ENCODE data around the gene HOXD3. TPM values are rescaled to one million over a fixed set of nuclear protein-coding genes. Genes with fewer than 3 reads are reported as not detected.

HOXD3 gene
- total RNA-seq, 2 experiments from 2014 or later, result not detected

DNA sequence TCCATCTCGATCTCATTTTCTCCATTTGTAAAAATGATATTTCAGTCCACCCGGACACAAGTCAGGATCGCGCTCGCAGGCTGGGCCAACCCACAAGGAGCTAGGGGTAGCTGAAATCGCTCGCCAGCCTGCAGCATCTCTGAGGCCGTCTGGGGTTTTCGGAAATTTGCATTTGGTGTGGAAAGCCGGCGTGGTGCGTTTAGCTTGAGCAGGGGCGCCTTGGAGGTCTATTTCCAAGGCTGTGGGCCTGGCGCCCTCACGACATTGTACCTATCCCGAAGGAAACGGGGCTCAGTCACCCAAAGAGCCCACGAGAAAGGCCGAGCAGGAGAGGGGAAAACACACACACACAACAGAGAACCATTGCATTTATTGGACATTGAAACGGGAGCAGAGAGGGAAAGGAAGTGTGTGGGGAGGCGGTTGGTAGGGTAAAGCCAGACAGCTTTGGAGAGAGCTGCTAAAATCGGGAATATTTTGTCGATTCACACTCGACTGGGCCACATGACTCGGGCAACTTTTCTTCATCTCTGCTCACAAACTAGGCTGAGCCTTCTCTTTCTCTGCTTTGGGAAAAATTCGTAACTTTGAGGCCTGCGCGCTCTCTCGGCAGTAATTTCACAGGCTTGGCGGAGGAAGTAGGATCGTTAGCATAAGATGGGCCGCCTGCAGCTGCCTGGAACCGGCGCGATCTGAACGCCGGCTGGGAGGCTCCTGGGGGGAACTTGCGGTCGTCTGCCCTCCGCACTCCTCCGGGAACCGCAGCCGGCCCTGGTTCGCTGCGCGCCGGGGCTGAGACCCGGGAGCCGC lies 28.7 kb upstream of the HOXD3 start:
- POLR2A ChIA-PET, result interaction anchor here (0.6 kb wide), 1 partner anchor 689 kb away, joined by 3 read pairs; no protein-coding TSS in a partner anchor
- H3K27ac ChIP-seq (ENCODE audit: low read depth, low read length, poor library complexity, severe bottlenecking), result no peak overlapping the region
- no peaks in the 10 kb centered on the region for H4K20me1 ChIP-seq (ENCODE audit: insufficient read depth, low read length)
- TF ChIP-seq CTCF (conservative IDR thresholded peaks at IDR 0.05; ENCODE audit: low read length) (no peak), EZH2phosphoT487 (IDR thresholded peaks at IDR 0.05; ENCODE audit: borderline replicate concordance, low read depth, low read length) (no peak)
- no peak overlapping the region for H3K4me3 ChIP-seq (ENCODE audit: low read depth, low read length, poor library complexity, severe bottlenecking)
- H2AFZ ChIP-seq (ENCODE audit: low read length), result no peak overlapping the region
- DNase-seq (ENCODE audit: low spot score), result no peak
- no peaks in the 10 kb centered on the region for H3K79me2 ChIP-seq (ENCODE audit: insufficient read depth, low read depth, low read length)
- no peaks in the 10 kb centered on the region for H3K36me3 ChIP-seq (ENCODE audit: insufficient read depth, low read length)
- H3K4me2 ChIP-seq (ENCODE audit: low read length), result no peak overlapping the region
- intact Hi-C loops (cut with micrococcal nuclease; ENCODE audit: unreplicated experiment), result loop anchor here (5.0 kb wide), 1 partner anchor 424 kb away; no protein-coding TSS in a partner anchor
- CTCF ChIA-PET (ENCODE audit: unreplicated experiment), result interaction anchor here (0.6 to 1.4 kb wide), 6 partner anchors 34 to 1887 kb away, joined by 3 to 6 read pairs (median 4); no protein-coding TSS in a partner anchor
- no peaks in the 10 kb centered on the region for H3K9me2 ChIP-seq (ENCODE audit: insufficient read depth, low read length)
- no peaks in the 10 kb centered on the region for H3K9me3 ChIP-seq (ENCODE audit: low read length)
- no TSS peak for BruUV-seq (replicated peaks)
- no peaks in the 10 kb centered on the region for H3K4me1 ChIP-seq (ENCODE audit: insufficient read depth, low read length, poor library complexity, severe bottlenecking)

DNA sequence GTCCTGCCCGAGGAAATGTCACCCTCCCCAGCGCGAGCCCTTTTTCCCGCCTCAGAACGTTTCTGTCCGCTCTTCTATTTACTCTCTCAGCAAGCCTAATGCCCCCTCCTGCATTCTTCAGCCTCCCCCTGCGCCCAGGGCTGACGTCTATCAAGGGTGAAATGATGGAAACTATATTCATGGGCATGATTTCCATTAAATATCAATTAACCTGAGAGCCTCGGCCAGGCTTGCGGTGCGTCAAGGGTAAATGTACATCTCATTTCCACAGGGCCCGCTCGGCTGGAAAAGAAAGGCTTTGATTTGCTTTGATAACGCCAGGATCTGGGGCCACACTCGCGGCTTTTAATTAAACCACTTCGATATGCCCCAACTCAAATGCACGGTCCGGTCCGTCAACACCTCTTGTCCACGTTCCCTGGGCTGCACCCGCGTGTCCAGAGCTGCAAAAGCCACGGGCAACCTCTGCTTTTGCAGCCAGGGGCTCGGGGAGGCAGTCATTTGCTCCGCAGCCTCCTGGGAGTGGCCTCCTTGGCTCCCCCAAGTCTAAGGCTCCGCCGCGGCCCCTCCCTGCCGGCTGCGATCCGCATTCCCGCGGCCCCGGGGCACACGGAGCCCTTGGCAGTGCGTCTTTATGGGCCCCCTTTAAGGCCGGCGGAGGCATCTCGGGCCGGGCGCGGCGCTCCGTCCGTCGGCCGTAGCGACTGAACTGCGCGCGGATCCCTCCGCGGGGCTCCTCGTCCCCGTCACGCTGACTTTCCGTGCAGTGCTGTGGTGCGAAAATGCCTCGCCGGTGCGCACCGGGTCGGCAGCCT lies 27.9 kb upstream of the HOXD3 start, which contains the start of gene HOXD8:
TSS of gene HOXD8 (plus strand) at position 724 of the 815 bp plus-strand sequence. CDS start 662 bp downstream, outside the sequence.
- no TSS peak for BruUV-seq (replicated peaks)
- no peak within 1 kb of the TSS for H3K4me2 ChIP-seq (ENCODE audit: low read length)
- POLR2A ChIA-PET, result no interaction called here

More for the DNA sequence above, 27.9 kb upstream of the HOXD3 start, which contains the start of gene HOXD8:
- no peaks in the 10 kb centered on the region for H3K79me2 ChIP-seq (ENCODE audit: insufficient read depth, low read depth, low read length)
- intact Hi-C loops (cut with micrococcal nuclease; ENCODE audit: unreplicated experiment), result loop anchor here (5.0 kb wide), 1 partner anchor 423 kb away; no protein-coding TSS in a partner anchor
- no peaks in the 10 kb centered on the region for H3K9me2 ChIP-seq (ENCODE audit: insufficient read depth, low read length)
- no peaks in the 10 kb centered on the region for H3K36me3 ChIP-seq (ENCODE audit: insufficient read depth, low read length)
- no peaks in the 10 kb centered on the region for H4K20me1 ChIP-seq (ENCODE audit: insufficient read depth, low read length)
- no peak within 1 kb of the TSS for H3K27ac ChIP-seq (ENCODE audit: low read depth, low read length, poor library complexity, severe bottlenecking)
- CTCF ChIA-PET (ENCODE audit: unreplicated experiment), result no interaction called here
- H3K4me1 ChIP-seq (ENCODE audit: insufficient read depth, low read length, poor library complexity, severe bottlenecking), result no peaks in the 10 kb centered on the region
- no peak within 1 kb of the TSS for H2AFZ ChIP-seq (ENCODE audit: low read length)
- H3K4me3 ChIP-seq (ENCODE audit: low read depth, low read length, poor library complexity, severe bottlenecking), result no peak within 1 kb of the TSS
- no peak for TF ChIP-seq CTCF (conservative IDR thresholded peaks at IDR 0.05; ENCODE audit: low read length)
- no peak for TF ChIP-seq EZH2phosphoT487 (IDR thresholded peaks at IDR 0.05; ENCODE audit: borderline replicate concordance, low read depth, low read length)
- DNase-seq (ENCODE audit: low spot score), result no peak
- H3K9me3 ChIP-seq (ENCODE audit: low read length), result no peaks in the 10 kb centered on the region

Measured in OCI-LY7 (cell line).